K562 (cell line): ENCODE measurements around the gene BCL2L12. TPM values are rescaled to one million over a fixed set of nuclear protein-coding genes. Genes with fewer than 3 reads are reported as not detected.

Experiments
- ATAC-seq: fragments of 200-7000 bp; cut with Tn5 transposase; 3 replicates; pipeline ENCODE4 v1.9.1; 2020; ENCODE audit warnings: moderate library complexity
- BruUV-seq: library from RNA; stranded (reverse); fragments of 400-500 nt; replicated peaks from 2 replicates; lab custom pipeline; 2021; lab: Mats Ljungman, UMichigan
- CTCF ChIA-PET: fragments of 300-600 bp; formaldehyde crosslinking; extraction: SDS; loops from one replicate; lab custom pipeline; 2021; ENCODE audit warnings: low intra/inter-chr PET ratio; lab: Yijun Ruan, JAX
- POLR2A ChIA-PET: fragments of 300-600, 350-650 bp; sonication (Branson Sonifier 250); formaldehyde crosslinking; extraction: SDS; loops from one replicate; lab custom pipeline; 2021; ENCODE audit warnings: antibody characterized with exemption, inconsistent platforms; lab: Yijun Ruan, JAX
- DNase-seq, 4 experiments: peaks; one replicate each; pipeline versions ENCODE4 v3.0.0 to v3.0.0-alpha.2; 2011 to 2018; ENCODE audit warnings: low spot score in 3 of 4, mixed read lengths in 3 of 4; ENCODE audit errors: extremely low read depth in 1 of 4
- FAIRE-seq: peaks from 2 replicates; lab custom pipeline; 2011; peaks lifted over from hg19 to GRCh38; lab: Jason Lieb, UNC
- H2AFZ ChIP-seq: 2 replicates; pipeline ENCODE4 v1.6.0; 2011; ENCODE audit warnings: low read depth, low read length, control low read depth, inconsistent platforms
- H3K27ac ChIP-seq: fragments of 200-600 bp; 3 replicates; pipeline ENCODE4 v1.8.0; 2011; ENCODE audit warnings: low read depth, mild to moderate bottlenecking, control low read depth, inconsistent platforms, low read length, moderate library complexity, mixed read lengths; ENCODE audit errors: extremely low read depth
- H3K27me3 ChIP-seq, 2 experiments: fragments of 300-600 bp in 1 of 2; 2 replicates in 1 of 2; 3 replicates in 1 of 2; pipeline versions ENCODE4 v1.6.0 to v1.8.0; 2011; ENCODE audit warnings: inconsistent platforms in 2 of 2, low read length in 2 of 2, mild to moderate bottlenecking in 1 of 2, mixed read lengths in 1 of 2, moderate library complexity in 1 of 2; ENCODE audit not compliant: control insufficient read depth in 2 of 2, insufficient read depth in 2 of 2
- H3K36me3 ChIP-seq: fragments of 300-600 bp; 3 replicates; pipeline ENCODE4 v1.8.0; 2011; ENCODE audit warnings: mild to moderate bottlenecking, low read length, inconsistent platforms; ENCODE audit not compliant: control insufficient read depth, insufficient read depth
- H3K4me1 ChIP-seq, 2 experiments: fragments of 200-600 bp in 1 of 2; replicated peaks in 1 of 2; 2 replicates in 1 of 2; 3 replicates in 1 of 2; pipeline versions ENCODE4 v1.5.1 to v1.8.0; 2011; ENCODE audit warnings: inconsistent platforms in 2 of 2, low read length in 2 of 2, mild to moderate bottlenecking in 1 of 2, mixed read lengths in 1 of 2, moderate library complexity in 1 of 2; ENCODE audit not compliant: control insufficient read depth in 2 of 2, insufficient read depth in 2 of 2
- H3K4me2 ChIP-seq: 2 replicates; pipeline ENCODE4 v1.6.1; 2011; ENCODE audit warnings: low read length, control low read depth, inconsistent platforms, mixed read lengths; ENCODE audit not compliant: insufficient read depth
- H3K4me3 ChIP-seq: fragments of 200-600 bp; sonication (generic), shearing (Covaris generic); 2 replicates; pipeline ENCODE4 v1.5.1; 2016; ENCODE audit warnings: control low read depth, inconsistent platforms
- H3K79me2 ChIP-seq: fragments of 200-600 bp; 3 replicates; pipeline ENCODE4 v1.8.0; 2011; ENCODE audit warnings: low read length, inconsistent platforms; ENCODE audit not compliant: control insufficient read depth, insufficient read depth
- H3K9ac ChIP-seq, 2 experiments: 2 replicates each; pipeline versions ENCODE4 v1.6.0 to v1.6.1; 2011; ENCODE audit warnings: low read depth in 2 of 2, low read length in 2 of 2, control low read depth in 1 of 2, inconsistent platforms in 1 of 2, mild to moderate bottlenecking in 1 of 2, mixed read lengths in 1 of 2; ENCODE audit not compliant: insufficient read depth in 1 of 2
- H3K9me1 ChIP-seq: one replicate; pipeline ENCODE4 v1.6.0; 2011; ENCODE audit warnings: inconsistent platforms, mild to moderate bottlenecking, low read length, moderate library complexity; ENCODE audit not compliant: control insufficient read depth, insufficient read depth
- H3K9me3 ChIP-seq: replicated peaks from 2 replicates; pipeline ENCODE4 v1.5.1; 2011; ENCODE audit warnings: low read depth, low read length, inconsistent platforms; ENCODE audit not compliant: control insufficient read depth, insufficient read depth
- H4K20me1 ChIP-seq: replicated peaks from 2 replicates; pipeline ENCODE4 v1.6.1; 2011; ENCODE audit warnings: low read length, inconsistent platforms, mixed read lengths; ENCODE audit not compliant: control insufficient read depth, insufficient read depth
- ATF7 ChIP-seq: fragments of 450-650 bp; IDR thresholded peaks from 2 replicates; pipeline ENCODE4 v1.7.1; 2014; ENCODE audit warnings: mild to moderate bottlenecking, moderate library complexity
- CCAR2 ChIP-seq: fragments of 200-400 bp; formaldehyde crosslinking; IDR thresholded peaks from 2 replicates; pipeline ENCODE4 v1.6.1; 2017; ENCODE audit warnings: mild to moderate bottlenecking, low read depth, low read length
- CHD1 ChIP-seq: fragments of 200-600 bp; sonication (generic); IDR thresholded peaks from one replicate; pipeline ENCODE4 v1.6.1; 2012; ENCODE audit warnings: mild to moderate bottlenecking, moderate library complexity, low read length, inconsistent platforms
- DPF2 ChIP-seq: fragments of 450-650 bp; IDR thresholded peaks from 2 replicates; pipeline ENCODE4 v1.6.1; 2016
- FOXP1 ChIP-seq: sonication (generic); formaldehyde crosslinking; IDR thresholded peaks from 2 replicates; pipeline ENCODE4 v1.8.0; 2022; ENCODE audit warnings: mild to moderate bottlenecking, missing genetic modification reagents
- HDAC1 ChIP-seq, 2 experiments: fragments of 450-650 bp; IDR thresholded peaks; 2 replicates each; pipeline ENCODE4 v1.6.1; 2016 to 2017; ENCODE audit warnings: inconsistent platforms in 1 of 2, mild to moderate bottlenecking in 1 of 2, moderate library complexity in 1 of 2
- MYC ChIP-seq, 2 experiments: fragments of 250-450 bp in 1 of 2; sonication (Bioruptor Pico) in 1 of 2; IDR thresholded peaks; 2 replicates each; pipeline versions ENCODE4 v1.5.1 to v1.6.1; 2012 to 2021; ENCODE audit warnings: low read depth in 2 of 2, borderline replicate concordance in 1 of 2, improper control_type of control experiment in 1 of 2, low read length in 1 of 2, mild to moderate bottlenecking in 1 of 2, moderate library complexity in 1 of 2
- NFRKB ChIP-seq: fragments of 450-650 bp; IDR thresholded peaks from 2 replicates; pipeline ENCODE4 v1.6.1; 2016; ENCODE audit warnings: low read depth
- PHF8 ChIP-seq: fragments of 200-600 bp; sonication (generic); IDR thresholded peaks from 2 replicates; pipeline ENCODE4 v1.6.1; 2012; ENCODE audit warnings: mixed run types, mild to moderate bottlenecking, inconsistent platforms, low read length, moderate library complexity, borderline replicate concordance
- PHTF2 ChIP-seq: fragments of 250-450 bp; sonication (Bioruptor Pico); IDR thresholded peaks from 2 replicates; pipeline ENCODE4 v1.5.0; 2021; ENCODE audit warnings: mild to moderate bottlenecking
- WGBS: fragments of 100-300 bp; shearing (Covaris generic); methylation state at CpG from one replicate; pipeline ENCODE4 v1.1.6; 2016; ENCODE audit warnings: low coverage, mixed read lengths; ENCODE audit not compliant: insufficient coverage; ENCODE audit errors: missing lambda C conversion rate; 5-methylcytosine and 5-hydroxymethylcytosine counted together
- in situ Hi-C: fragments of 300-500 bp; cut with MboI; formaldehyde crosslinking; loops from 4 replicates; pipeline ENCODE4 v1.15.0; 2018; ENCODE audit warnings: inconsistent platforms, mixed read lengths
- intact Hi-C: fragments of 100-400 bp; cut with micrococcal nuclease; formaldehyde crosslinking; loops from 2 replicates; pipeline ENCODE4 v1.14.2; 2022
- polyA plus RNA-seq, 8 experiments: library from polyadenylated mRNA; depleted of rRNA in 4 of 8; stranded (reverse) in 5 of 8; unstranded in 3 of 8; fragments of >200 nt; fragmentation: Nextera tagmentation in 2 of 8; fragmentation: Illumina TruSeq in 1 of 8; extraction: Ambion mirVana in 2 of 8; extraction: Trizol in 1 of 8; gene quantifications; 2 replicates each; pipeline versions ENCODE4 v1.2.1 to v1.2.3, GENCODE V29; 2011 to 2014; ENCODE audit warnings: inconsistent platforms in 1 of 8, missing spikeins in 1 of 8
- total RNA-seq, 7 experiments: library from RNA; depleted of rRNA in 6 of 7; stranded (reverse); fragments of >200 nt in 6 of 7; fragmentation: Illumina TruSeq in 2 of 7; extraction: Trizol in 2 of 7; gene quantifications; 2 replicates each; pipeline versions ENCODE4 v1.2.1 to v1.2.3, GENCODE V29; 2011 to 2021; ENCODE audit warnings: low replicate concordance in 1 of 7
- TF ChIP-seq, protein P1 (sequence below): IDR thresholded peaks from 2 replicates; pipeline ENCODE4 v1.6.1; 2011; ENCODE audit warnings: borderline replicate concordance, low read depth, mild to moderate bottlenecking, moderate library complexity, low read length; ENCODE audit not compliant: insufficient read depth, poor library complexity, severe bottlenecking
- TF ChIP-seq, protein P2 (sequence below): fragments of 450-650 bp; formaldehyde crosslinking; IDR thresholded peaks from 2 replicates; pipeline ENCODE4 v1.4.0; 2020; ENCODE audit warnings: mild to moderate bottlenecking, moderate library complexity
- TF ChIP-seq, protein P3 (sequence below), 3 experiments: IDR thresholded peaks in 2 of 3; conservative IDR thresholded peaks in 1 of 3; 2 replicates each; pipeline ENCODE4 v1.5.1; 2011 to 2012; ENCODE audit warnings: low read length in 3 of 3, mild to moderate bottlenecking in 3 of 3, control low read depth in 2 of 3, improper control_type of control experiment in 1 of 3, inconsistent platforms in 1 of 3, low read depth in 1 of 3, mixed read lengths in 1 of 3, moderate library complexity in 1 of 3; ENCODE audit not compliant: insufficient read depth in 2 of 3
- TF ChIP-seq, protein P4 (sequence below): fragments of 250-450 bp; sonication (Bioruptor Pico); IDR thresholded peaks from 2 replicates; pipeline ENCODE4 v1.5.0; 2021

The BCL2L12 gene
- total and polyA plus RNA-seq, 9 of the 15 experiments (the other 6 are each of a cell fraction or from before 2014, with no cell fraction given) = 7.4 to 263 (median 81.2) TPM

DNA sequence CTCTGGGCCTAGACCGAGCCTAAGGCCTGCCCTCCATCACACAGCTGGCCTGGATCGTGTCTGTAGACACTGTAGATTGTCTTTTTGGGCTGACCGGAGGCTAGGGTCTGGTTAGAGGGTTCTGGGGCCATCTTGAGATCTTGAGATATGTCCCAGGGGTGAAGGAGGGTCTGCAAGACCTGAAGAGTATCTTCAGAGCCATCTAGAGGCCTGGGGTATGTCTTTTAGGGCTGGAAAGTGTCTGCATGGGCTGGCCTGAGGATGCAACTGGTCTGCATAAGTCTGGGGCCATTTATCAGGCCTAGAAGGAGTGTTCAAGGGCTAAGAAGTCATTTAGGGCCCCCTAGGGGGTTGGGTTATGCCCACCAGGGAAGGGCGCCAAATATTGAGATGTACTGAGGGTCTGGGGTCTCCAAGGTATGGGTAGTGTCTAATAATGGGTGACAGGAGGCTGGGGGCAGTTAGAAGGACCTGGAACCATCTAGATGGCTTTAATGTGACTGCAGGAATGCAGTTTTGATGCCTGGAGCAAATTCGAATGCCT lies 23.2 kb upstream of the BCL2L12 start:
- Histone ChIP-seq H3K9me1 (no peaks in the 10 kb centered on the region), H3K4me3 (peak overlapping the region; percentile 97), H3K79me2 (peaks cover 48% of the 10 kb centered on the region), H3K4me1 (peaks cover 27 to 54% of the 10 kb centered on the region in 2 experiments), H3K27ac (peak overlapping the region; percentile 97), H3K9me3 (no peaks in the 10 kb centered on the region), H4K20me1 (no peaks in the 10 kb centered on the region), H3K27me3 (no peaks in the 10 kb centered on the region), H2AFZ (peak overlapping the region; percentile 66), H3K9ac (peak overlapping the region; percentile 98 to 99), H3K4me2 (peak overlapping the region; percentile 98), H3K36me3 (peaks cover 43% of the 10 kb centered on the region; the same call in 2 of the 3 replicates)
- ChIA-PET CTCF (no interaction called here), POLR2A (interaction anchor here (0.7 to 2.8 kb wide), 11 partner anchors 12 to 146 kb away, joined by 3 to 27 read pairs (median 5); partner anchors contain the start of genes PRMT1 and RPS11)
- intact Hi-C loops (loop anchor here (2.0 kb wide), 1 partner anchor 34 kb away; the partner anchor contains the start of gene PRMT1), in situ Hi-C loops (no loop called here)
- peak in 1 of 4 experiments; percentile 44 for DNase-seq
- no TSS peak for BruUV-seq
- no peak for ATAC-seq
- 0% methylated on average over 5 of the region's 5 CpGs for WGBS
- TF ChIP-seq PHF8 (peak; percentile 18; the same call in 1 of the 2 replicates), FOXP1 (CRISPR knock-in tag) (0 out of 2 replicates have a peak, but pooled peaks have one; percentile 5), ATF7 (no peak), CHD1 (peak; percentile 60), HDAC1 (IDR thresholded peaks at IDR 0.05) (0 out of 4 replicates have a peak, but pooled peaks of 1 of the 2 experiments have one; percentile 19), CCAR2 (no peak), DPF2 (0 out of 2 replicates have a peak, but pooled peaks have one; percentile 30), PHTF2 (CRISPR knock-in tag) (no peak), MYC (IDR thresholded peaks at IDR 0.05; ENCODE audit: low read depth, low read length) (no peak), MYC (CRISPR knock-in tag; IDR thresholded peaks at IDR 0.05; ENCODE audit: borderline replicate concordance, low read depth) (peak; percentile 28; the same call in 1 of the 2 replicates), NFRKB (no peak)
- TF ChIP-seq, protein P1, sequence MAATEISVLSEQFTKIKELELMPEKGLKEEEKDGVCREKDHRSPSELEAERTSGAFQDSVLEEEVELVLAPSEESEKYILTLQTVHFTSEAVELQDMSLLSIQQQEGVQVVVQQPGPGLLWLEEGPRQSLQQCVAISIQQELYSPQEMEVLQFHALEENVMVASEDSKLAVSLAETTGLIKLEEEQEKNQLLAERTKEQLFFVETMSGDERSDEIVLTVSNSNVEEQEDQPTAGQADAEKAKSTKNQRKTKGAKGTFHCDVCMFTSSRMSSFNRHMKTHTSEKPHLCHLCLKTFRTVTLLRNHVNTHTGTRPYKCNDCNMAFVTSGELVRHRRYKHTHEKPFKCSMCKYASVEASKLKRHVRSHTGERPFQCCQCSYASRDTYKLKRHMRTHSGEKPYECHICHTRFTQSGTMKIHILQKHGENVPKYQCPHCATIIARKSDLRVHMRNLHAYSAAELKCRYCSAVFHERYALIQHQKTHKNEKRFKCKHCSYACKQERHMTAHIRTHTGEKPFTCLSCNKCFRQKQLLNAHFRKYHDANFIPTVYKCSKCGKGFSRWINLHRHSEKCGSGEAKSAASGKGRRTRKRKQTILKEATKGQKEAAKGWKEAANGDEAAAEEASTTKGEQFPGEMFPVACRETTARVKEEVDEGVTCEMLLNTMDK = peak; percentile 2
- TF ChIP-seq, protein P2, sequence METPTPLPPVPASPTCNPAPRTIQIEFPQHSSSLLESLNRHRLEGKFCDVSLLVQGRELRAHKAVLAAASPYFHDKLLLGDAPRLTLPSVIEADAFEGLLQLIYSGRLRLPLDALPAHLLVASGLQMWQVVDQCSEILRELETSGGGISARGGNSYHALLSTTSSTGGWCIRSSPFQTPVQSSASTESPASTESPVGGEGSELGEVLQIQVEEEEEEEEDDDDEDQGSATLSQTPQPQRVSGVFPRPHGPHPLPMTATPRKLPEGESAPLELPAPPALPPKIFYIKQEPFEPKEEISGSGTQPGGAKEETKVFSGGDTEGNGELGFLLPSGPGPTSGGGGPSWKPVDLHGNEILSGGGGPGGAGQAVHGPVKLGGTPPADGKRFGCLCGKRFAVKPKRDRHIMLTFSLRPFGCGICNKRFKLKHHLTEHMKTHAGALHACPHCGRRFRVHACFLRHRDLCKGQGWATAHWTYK (CRISPR knock-in tag) = no peak
- TF ChIP-seq, protein P3, sequence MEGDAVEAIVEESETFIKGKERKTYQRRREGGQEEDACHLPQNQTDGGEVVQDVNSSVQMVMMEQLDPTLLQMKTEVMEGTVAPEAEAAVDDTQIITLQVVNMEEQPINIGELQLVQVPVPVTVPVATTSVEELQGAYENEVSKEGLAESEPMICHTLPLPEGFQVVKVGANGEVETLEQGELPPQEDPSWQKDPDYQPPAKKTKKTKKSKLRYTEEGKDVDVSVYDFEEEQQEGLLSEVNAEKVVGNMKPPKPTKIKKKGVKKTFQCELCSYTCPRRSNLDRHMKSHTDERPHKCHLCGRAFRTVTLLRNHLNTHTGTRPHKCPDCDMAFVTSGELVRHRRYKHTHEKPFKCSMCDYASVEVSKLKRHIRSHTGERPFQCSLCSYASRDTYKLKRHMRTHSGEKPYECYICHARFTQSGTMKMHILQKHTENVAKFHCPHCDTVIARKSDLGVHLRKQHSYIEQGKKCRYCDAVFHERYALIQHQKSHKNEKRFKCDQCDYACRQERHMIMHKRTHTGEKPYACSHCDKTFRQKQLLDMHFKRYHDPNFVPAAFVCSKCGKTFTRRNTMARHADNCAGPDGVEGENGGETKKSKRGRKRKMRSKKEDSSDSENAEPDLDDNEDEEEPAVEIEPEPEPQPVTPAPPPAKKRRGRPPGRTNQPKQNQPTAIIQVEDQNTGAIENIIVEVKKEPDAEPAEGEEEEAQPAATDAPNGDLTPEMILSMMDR (IDR thresholded peaks at IDR 0.05 in 2 of 3, conservative IDR thresholded peaks at IDR 0.05 in 1 of 3; ENCODE audit: insufficient read depth in 2 of 3, low read depth in 1 of 3, low read length in 3 of 3) = peak in 2 of 3 experiments; percentile 1 to 20; a peak in 2 of 6 replicates
- TF ChIP-seq, protein P4, sequence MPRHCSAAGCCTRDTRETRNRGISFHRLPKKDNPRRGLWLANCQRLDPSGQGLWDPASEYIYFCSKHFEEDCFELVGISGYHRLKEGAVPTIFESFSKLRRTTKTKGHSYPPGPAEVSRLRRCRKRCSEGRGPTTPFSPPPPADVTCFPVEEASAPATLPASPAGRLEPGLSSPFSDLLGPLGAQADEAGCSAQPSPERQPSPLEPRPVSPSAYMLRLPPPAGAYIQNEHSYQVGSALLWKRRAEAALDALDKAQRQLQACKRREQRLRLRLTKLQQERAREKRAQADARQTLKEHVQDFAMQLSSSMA (CRISPR knock-in tag) = no peak
- FAIRE-seq = peak; percentile 62
